IMR-90 (cell line): ENCODE results near the gene CTNNA2.

Experiments
- CHD1 ChIP-seq: IDR thresholded peaks from 2 replicates; pipeline ENCODE4 v1.6.1; 2012; ENCODE audit warnings: low read depth, low read length, improper control_type of control experiment
- CTCF ChIP-seq: conservative IDR thresholded peaks from 2 replicates; pipeline ENCODE4 v1.5.1; 2012; ENCODE audit warnings: mild to moderate bottlenecking, low read depth, low read length, improper control_type of control experiment
- MXI1 ChIP-seq: IDR thresholded peaks from 2 replicates; pipeline ENCODE4 v1.6.1; 2012; ENCODE audit warnings: low read depth, mild to moderate bottlenecking, low read length, moderate library complexity, borderline replicate concordance
- POLR2A ChIP-seq: IDR thresholded peaks from 2 replicates; pipeline ENCODE4 v1.6.1; 2012; ENCODE audit warnings: mild to moderate bottlenecking, low read depth, low read length
- USF2 ChIP-seq: fragments of 150-350 bp; IDR thresholded peaks from 2 replicates; pipeline ENCODE4 v1.6.1; 2017; ENCODE audit warnings: mild to moderate bottlenecking, antibody characterized with exemption, low read length, low read depth

GRCh38 chr2:80190166-80190565 is 677.3 kb downstream of the CTNNA2 start:
- TF ChIP-seq CHD1 (no peak), CTCF (no peak), USF2 (no peak), POLR2A (no peak), MXI1 (no peak)
